DOHH2 (cell line): ENCODE data around the gene ANKRD9.

ENCODE experiments used
- H3F3A ChIP-seq: fragments of 200-600 bp; sonication (generic), shearing (Covaris generic); 2 replicates; pipeline ENCODE4 v1.6.0; 2016; ENCODE audit warnings: antibody characterized with exemption, mild to moderate bottlenecking; ENCODE audit not compliant: control insufficient read depth, insufficient read depth
- H3K27ac ChIP-seq: fragments of 200-600 bp; sonication (generic); 2 replicates; pipeline ENCODE4 v1.5.1; 2014; ENCODE audit warnings: low read depth, mild to moderate bottlenecking, low read length, moderate library complexity
- H3K27me3 ChIP-seq: fragments of 200-600 bp; sonication (generic); 2 replicates; pipeline ENCODE4 v1.6.1; 2014; ENCODE audit warnings: mild to moderate bottlenecking, low read length, mixed read lengths; ENCODE audit not compliant: control insufficient read depth
- H3K36me3 ChIP-seq: fragments of 200-600 bp; sonication (generic); 2 replicates; pipeline ENCODE4 v1.6.1; 2014; ENCODE audit warnings: mild to moderate bottlenecking, low read length, moderate library complexity, mixed read lengths; ENCODE audit not compliant: control insufficient read depth
- H3K4me1 ChIP-seq: fragments of 200-600 bp; sonication (generic); 2 replicates; pipeline ENCODE4 v1.6.1; 2014; ENCODE audit warnings: mild to moderate bottlenecking, low read length, mixed read lengths; ENCODE audit not compliant: control insufficient read depth
- H3K4me2 ChIP-seq: fragments of 200-600 bp; sonication (generic); 2 replicates; pipeline ENCODE4 v1.6.0; 2014; ENCODE audit warnings: mild to moderate bottlenecking, low read length, moderate library complexity
- H3K4me3 ChIP-seq: fragments of 200-600 bp; sonication (generic); 2 replicates; pipeline ENCODE4 v1.5.1; 2014; ENCODE audit warnings: mild to moderate bottlenecking, low read length, mixed read lengths
- H3K79me2 ChIP-seq: fragments of 200-600 bp; sonication (generic); 2 replicates; pipeline ENCODE4 v1.6.1; 2014; ENCODE audit warnings: mild to moderate bottlenecking, low read length, mixed read lengths; ENCODE audit not compliant: control insufficient read depth
- H3K9me2 ChIP-seq: fragments of 200-600 bp; sonication (generic); replicated peaks from 2 replicates; pipeline ENCODE4 v1.6.1; 2014; ENCODE audit warnings: mild to moderate bottlenecking, low read length, mixed read lengths; ENCODE audit not compliant: control insufficient read depth
- H3K9me3 ChIP-seq: fragments of 200-600 bp; sonication (generic); 2 replicates; pipeline ENCODE4 v1.6.1; 2014; ENCODE audit warnings: antibody characterized with exemption, low read length, mixed read lengths; ENCODE audit not compliant: control insufficient read depth, insufficient read depth
- H4K20me1 ChIP-seq: fragments of 200-600 bp; sonication (generic); 2 replicates; pipeline ENCODE4 v1.6.0; 2014; ENCODE audit warnings: low read depth, mild to moderate bottlenecking, antibody characterized with exemption, low read length, moderate library complexity; ENCODE audit not compliant: control insufficient read depth, insufficient read depth
- CTCF ChIP-seq: fragments of 200-600 bp; sonication (generic); IDR thresholded peaks from one replicate; pipeline ENCODE4 v1.5.1; 2014; ENCODE audit warnings: antibody characterized with exemption, mild to moderate bottlenecking, low read depth, low read length; ENCODE audit not compliant: poor library complexity, severe bottlenecking
- EZH2phosphoT487 ChIP-seq: fragments of 200-600 bp; sonication (generic); IDR thresholded peaks from 2 replicates; pipeline ENCODE4 v1.6.1; 2017; ENCODE audit warnings: borderline replicate concordance, mild to moderate bottlenecking, antibody characterized with exemption, low read length, moderate library complexity, mixed read lengths

Gene ANKRD9

GRCh38 chr14:102493096-102493495 is 16.5 kb downstream of the ANKRD9 start:
- no peak overlapping the region for H3K4me2 ChIP-seq
- H3K79me2 ChIP-seq: no peaks in the 10 kb centered on the region
- H3K36me3 ChIP-seq: no peaks in the 10 kb centered on the region
- no peaks in the 10 kb centered on the region for H3K4me1 ChIP-seq
- no peaks in the 10 kb centered on the region for H3K9me2 ChIP-seq
- H3K9me3 ChIP-seq: no peaks in the 10 kb centered on the region
- H3K27ac ChIP-seq: no peak overlapping the region
- no peaks in the 10 kb centered on the region for H4K20me1 ChIP-seq
- H3K27me3 ChIP-seq: no peaks in the 10 kb centered on the region
- no peaks in the 10 kb centered on the region for H3F3A ChIP-seq
- H3K4me3 ChIP-seq: no peak overlapping the region
- TF ChIP-seq EZH2phosphoT487 (no peak), CTCF (no peak)

GRCh38 chr14:102492531-102492910 is 17.1 kb downstream of the ANKRD9 start:
- TF ChIP-seq EZH2phosphoT487: no peak
- TF ChIP-seq CTCF: no peak
- Histone ChIP-seq H3K27ac (no peak overlapping the region), H3K4me1 (no peaks in the 10 kb centered on the region), H3K4me3 (no peak overlapping the region), H3F3A (no peaks in the 10 kb centered on the region), H3K79me2 (no peaks in the 10 kb centered on the region), H3K9me3 (no peaks in the 10 kb centered on the region), H3K36me3 (no peaks in the 10 kb centered on the region), H4K20me1 (no peaks in the 10 kb centered on the region), H3K9me2 (no peaks in the 10 kb centered on the region), H3K27me3 (no peaks in the 10 kb centered on the region), H3K4me2 (no peak overlapping the region)

GRCh38 chr14:102491786-102492530 is 17.6 kb downstream of the ANKRD9 start:
- Histone ChIP-seq H3F3A (no peaks in the 10 kb centered on the region), H3K4me1 (no peaks in the 10 kb centered on the region), H3K9me3 (no peaks in the 10 kb centered on the region), H3K4me2 (no peak overlapping the region), H3K36me3 (no peaks in the 10 kb centered on the region), H4K20me1 (no peaks in the 10 kb centered on the region), H3K4me3 (no peak overlapping the region), H3K79me2 (no peaks in the 10 kb centered on the region), H3K27me3 (no peaks in the 10 kb centered on the region), H3K9me2 (no peaks in the 10 kb centered on the region), H3K27ac (no peak overlapping the region)
- TF ChIP-seq CTCF (no peak), EZH2phosphoT487 (no peak)
